H4 (cell line): ENCODE results near the gene MCTP1. TPM values are rescaled to one million over a fixed set of nuclear protein-coding genes. Genes with fewer than 3 reads are reported as not detected.

ENCODE experiments used
- total RNA-seq: library from RNA; depleted of rRNA; stranded (reverse); fragments of >200 nt; shearing (Covaris generic); gene quantifications from 2 replicates; pipeline ENCODE4 v1.2.3, GENCODE V29; 2014; rRNA removed

Gene MCTP1
- total RNA-seq, 1 experiment from 2014 or later, result 6.5 TPM

Other genes starting within 250 kb of the MCTP1 start
- gene FAM81B, start 106.3 kb upstream of the MCTP1 start, total RNA-seq, result 0.23 TPM in 1 of 2 replicates, not detected in the other